Measurements from ENCODE around the gene UQCC2.
A peak's percentile ranks its signal among the peaks of the same experiment; 100 is the strongest.

UQCC2 gene

GRCh38 chr6:33675968-33676367 is 35.5 kb downstream of the UQCC2 start:
- no peak for DNase-seq (ENCODE audit: low spot score)

DNA sequence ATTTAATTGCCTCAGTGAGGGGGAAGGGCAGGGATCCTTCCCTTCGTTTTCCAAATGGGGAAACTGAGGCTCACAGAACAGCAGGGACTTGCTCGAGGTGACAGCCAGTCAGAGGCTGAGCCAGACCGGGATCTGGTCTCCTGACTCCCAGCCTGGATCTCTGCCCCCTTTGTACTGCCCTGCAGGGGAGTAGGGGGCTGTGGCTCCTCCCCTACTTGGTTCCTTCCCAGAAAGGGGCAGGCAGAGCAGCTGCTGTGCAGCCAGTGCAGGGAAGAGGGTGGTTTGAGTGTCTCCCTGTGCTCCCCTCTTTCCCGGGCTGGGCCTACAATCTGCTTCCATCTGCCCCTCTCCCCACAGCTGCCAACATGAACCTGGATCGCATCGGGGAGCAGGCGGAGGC is 37.6 kb downstream of the UQCC2 start:
- no peak for DNase-seq (ENCODE audit: low spot score)

DNA sequence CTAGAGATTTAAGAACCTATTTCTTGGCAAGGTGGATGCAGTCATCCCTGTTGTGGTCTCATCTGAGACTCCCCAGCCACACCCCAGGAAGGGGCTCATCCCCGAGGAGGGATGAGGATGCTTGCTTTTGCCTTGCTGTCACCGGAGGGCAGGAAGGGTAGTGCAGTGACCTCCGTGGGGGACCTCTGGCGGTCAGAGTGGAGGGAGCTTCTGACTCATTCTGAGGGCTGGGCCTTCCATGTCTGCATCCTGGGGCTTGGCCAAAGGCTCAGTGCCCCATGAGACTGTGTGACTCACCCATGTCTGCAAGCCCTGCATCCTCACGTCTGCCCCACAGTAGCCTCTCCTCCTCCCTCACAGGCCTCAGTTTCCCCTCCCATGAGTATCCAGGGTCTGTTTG is 38.7 kb downstream of the UQCC2 start:
- DNase-seq (ENCODE audit: low spot score): peak; percentile 47

DNA sequence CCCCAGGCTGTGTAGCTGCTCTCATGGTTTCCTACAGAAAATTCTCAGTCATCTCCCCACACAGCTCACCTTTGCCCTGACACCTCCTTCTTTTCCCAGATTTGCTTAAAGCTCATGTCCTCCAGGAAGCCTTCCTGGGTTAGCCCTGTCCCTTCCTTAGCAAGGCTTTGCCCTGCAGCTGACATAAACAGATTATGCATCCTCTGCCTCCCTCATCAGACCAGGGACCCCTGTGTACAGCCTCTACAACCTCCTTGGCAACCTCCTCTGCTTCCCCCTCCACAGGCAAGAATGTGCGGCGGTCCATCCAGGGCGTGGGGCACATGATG is 39.8 kb downstream of the UQCC2 start:
- DNase-seq (ENCODE audit: low spot score): no peak

GRCh38 chr6:33670971-33671743 is 40.3 kb downstream of the UQCC2 start:
- DNase-seq (ENCODE audit: low spot score): no peak

DNA sequence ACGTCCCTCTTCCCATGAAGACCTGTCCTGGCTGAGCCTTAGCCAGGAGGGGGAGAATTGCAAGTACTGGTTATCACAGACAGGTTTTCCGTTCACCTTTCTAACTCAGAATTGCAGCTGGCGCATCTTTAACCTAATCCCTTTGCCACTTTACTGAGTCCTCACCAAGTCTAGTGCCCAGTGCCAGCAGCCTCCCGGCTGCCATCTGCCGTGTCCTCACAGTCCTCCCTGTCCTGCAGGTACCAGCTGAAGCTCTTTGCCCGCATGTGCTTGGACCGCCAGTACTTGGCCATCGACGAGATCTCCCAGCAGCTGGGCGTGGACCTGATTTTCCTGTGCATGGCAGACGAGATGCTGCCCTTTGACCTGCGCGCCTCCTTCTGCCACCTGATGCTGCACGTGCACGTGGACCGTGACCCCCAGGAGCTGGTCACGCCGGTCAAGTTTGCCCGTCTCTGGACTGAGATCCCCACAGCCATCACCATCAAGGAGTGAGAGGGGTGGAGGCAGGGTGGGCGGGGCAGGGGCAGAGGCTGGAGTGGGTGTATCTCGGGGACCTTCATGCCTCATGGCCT is 41.3 kb downstream of the UQCC2 start:
- DNase-seq (ENCODE audit: low spot score): no peak

GRCh38 chr6:33668914-33669313 is 42.6 kb downstream of the UQCC2 start:
- DNase-seq (ENCODE audit: low spot score): peak; percentile 75

- no peak for DNase-seq (ENCODE audit: low spot score)
Observed at GRCh38 chr6:33668328-33668727, 43.2 kb downstream of the UQCC2 start.

- no peak for DNase-seq (ENCODE audit: low spot score)
Observed at GRCh38 chr6:33667776-33668175, 43.7 kb downstream of the UQCC2 start.

DNA sequence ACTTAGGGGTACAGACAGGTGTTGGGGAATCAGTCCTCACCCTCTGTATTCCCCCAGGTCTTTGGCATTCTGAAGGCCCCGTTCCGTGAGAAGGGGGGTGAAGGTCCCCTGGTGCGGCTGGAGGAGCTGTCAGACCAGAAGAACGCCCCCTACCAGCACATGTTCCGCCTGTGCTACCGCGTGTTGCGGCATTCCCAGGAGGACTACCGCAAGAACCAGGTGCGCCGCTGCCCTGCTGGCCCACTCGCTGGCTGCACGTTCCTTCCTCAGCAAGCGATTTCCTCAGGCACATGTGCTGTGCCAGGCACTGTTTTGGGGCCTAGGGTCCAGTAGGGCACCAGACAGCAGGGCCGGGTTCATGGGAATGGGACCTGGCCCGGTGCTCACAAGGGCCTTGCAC is 44.4 kb downstream of the UQCC2 start:
- DNase-seq (ENCODE audit: low spot score): no peak

- no peak for DNase-seq (ENCODE audit: low spot score)
Observed at GRCh38 chr6:33665957-33666356, 45.5 kb downstream of the UQCC2 start.

DNA sequence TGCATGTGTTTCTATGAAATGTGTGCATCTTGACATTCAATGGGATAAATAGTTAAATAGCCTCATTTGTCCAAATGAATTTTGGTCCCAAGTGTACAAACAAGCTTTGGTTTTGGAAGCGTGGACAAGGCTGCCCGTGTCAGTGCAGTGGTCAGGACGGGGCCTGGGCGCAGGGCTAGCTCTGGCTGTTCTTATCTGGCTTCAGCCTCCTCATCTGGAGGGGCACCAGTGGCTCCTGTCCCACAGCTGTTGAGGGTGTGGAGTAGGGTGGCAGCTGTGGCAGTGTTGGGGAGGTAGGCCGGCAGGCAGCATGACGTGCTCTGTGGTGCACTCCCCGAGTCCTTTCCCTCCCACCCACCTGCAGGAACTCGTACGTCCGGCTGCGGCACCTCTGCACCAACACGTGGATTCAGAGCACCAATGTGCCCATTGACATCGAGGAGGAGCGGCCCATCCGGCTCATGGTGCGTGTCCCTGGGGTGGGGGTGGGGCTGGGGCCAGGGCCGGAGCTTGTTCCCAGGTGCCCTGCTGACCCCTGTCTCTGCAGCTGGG is 46.9 kb downstream of the UQCC2 start:
- no peak for DNase-seq (ENCODE audit: low spot score)

- DNase-seq (ENCODE audit: low spot score): no peak
Observed at GRCh38 chr6:33663727-33664449, 47.6 kb downstream of the UQCC2 start.

GRCh38 chr6:33663028-33663427 is 48.5 kb downstream of the UQCC2 start:
- DNase-seq (ENCODE audit: low spot score): no peak

- DNase-seq (ENCODE audit: low spot score): no peak
Observed at GRCh38 chr6:33662318-33662717, 49.2 kb downstream of the UQCC2 start.

DNA sequence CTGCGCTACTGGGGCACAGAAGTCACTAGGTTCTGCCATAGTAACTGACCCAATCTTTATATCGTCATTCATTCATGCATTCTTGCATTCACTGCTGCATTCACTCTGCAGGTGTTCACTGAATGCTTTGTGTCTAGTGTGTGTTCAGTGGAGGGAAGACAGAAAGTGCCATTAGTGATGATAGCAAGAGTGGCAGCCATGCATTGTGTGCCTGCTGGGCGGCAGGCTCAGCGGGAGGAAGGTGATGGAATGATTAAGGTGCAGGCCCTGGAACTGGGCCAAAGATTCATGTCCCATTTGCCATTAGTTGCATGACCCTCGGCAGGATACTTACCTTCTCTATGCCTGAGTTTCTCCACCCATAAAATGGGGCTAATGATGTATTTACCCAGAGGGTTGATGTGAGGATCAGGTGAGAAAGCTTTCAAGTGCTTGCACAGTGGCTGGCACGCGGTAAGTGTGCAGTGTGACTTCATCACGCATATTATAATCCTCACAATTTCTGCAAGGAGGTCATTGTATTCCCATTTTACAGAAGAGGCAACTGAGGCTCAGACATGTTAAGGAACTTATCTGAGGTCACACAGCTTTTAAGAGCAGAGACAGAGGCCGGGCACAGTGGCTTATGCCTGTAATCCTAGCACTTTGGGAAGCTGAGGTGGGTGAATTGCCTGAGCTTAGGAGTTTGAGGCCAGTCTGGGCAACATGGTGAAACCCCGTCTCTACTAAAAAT is 50.2 kb downstream of the UQCC2 start:
- no peak for DNase-seq (ENCODE audit: low spot score)

- no peak for DNase-seq (ENCODE audit: low spot score)
Observed at GRCh38 chr6:33659986-33660385, 51.5 kb downstream of the UQCC2 start.

GRCh38 chr6:33658982-33659689 is 52.4 kb downstream of the UQCC2 start:
- DNase-seq (ENCODE audit: low spot score): no peak

DNA sequence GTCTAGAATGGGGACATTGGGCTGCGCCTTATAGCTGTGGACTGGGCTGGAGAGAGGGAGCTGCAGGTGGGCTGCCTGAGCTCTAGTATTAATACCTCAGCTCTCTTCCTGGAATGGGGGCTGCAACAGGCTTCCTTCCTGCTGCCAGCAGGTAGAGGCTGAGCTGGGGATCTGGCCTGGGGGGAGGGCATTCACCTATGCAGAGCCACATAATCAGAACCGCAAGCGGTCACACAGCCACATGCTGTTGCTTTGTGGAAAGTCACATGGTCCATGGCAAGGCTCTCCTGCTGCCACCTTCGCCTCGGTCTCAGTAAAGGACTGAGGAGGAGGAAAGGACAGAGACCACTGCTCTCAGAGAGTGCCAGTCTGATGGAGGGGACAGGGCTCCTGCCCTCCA is 54.7 kb downstream of the UQCC2 start:
- DNase-seq (ENCODE audit: low spot score): no peak

DNA sequence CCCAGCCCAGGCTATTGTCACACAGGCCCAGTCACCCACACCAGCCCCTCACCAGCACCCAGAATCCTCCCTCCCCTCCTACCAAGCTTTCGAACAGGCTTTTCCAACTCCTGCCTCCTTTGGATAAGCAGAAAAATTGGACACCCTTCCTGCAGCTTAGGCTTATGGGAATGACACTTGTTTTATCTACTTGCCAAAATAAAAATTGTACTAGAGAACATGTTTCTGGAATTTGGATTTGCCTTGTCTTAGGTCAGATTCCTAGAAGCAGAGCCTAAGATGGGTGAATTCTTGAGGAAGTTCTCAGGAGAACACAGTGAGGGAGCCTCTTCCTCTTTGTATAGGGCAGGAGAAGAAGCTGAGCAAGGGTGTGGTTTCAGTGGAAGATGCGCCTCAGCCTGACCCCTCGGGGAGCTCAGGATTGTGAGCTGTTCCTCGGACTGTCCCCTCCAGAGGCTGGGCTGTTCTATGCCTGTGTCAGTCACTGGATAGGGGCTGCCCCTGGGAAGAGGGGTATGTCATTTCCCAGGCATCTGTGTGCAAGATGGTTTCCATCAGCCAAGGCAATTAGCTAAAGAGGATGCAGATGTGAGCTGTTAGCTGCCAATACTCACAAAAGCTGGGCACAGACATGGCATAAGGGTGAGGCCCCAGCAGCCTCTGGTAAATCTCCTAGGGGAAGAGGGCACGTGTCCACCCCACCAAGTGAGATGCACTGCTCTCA is 56.5 kb downstream of the UQCC2 start:
- no peak for DNase-seq (ENCODE audit: low spot score)

DNA sequence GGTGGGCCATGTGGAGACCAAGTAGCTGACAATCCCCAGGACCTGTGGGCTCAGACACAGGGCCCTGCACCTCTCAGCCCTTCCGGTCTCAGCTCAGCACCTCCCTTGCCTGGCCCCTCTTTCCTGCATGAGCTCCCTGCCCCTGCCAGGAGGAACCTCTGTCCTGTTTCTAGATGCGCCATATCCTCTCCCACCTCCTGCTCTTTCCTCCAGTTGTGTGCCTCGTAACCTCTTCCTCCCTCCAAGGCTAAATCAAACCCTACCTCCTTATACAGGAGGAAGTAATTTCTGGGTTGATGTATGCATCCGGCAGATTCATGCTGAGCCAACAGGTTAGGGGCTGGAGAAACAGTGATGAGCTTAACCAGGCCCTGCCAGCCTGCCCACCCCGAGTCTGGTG is 59.5 kb downstream of the UQCC2 start:
- DNase-seq (ENCODE audit: low spot score): no peak
